ENCODE data around the gene ASIC3. TPM values are rescaled to one million over a fixed set of nuclear protein-coding genes. Genes with fewer than 3 reads are reported as not detected.

The ASIC3 gene
- total RNA-seq, 2 donors from 2014 or later, result 1.1 to 1.2 TPM

- no peak for DNase-seq (ENCODE audit: low spot score)
- Histone ChIP-seq H3K9me3 (no peaks in the 10 kb centered on the region), H3K36me3 (peaks cover 99% of the 10 kb centered on the region), H3K27ac (no peak overlapping the region), H3K27me3 (no peaks in the 10 kb centered on the region), H3K4me3 (no peak overlapping the region), H3K4me1 (no peaks in the 10 kb centered on the region)
- no peak for TF ChIP-seq CTCF (IDR thresholded peaks at IDR 0.05)
Measured at GRCh38 chr7:151070574-151070960, 22.2 kb downstream of the ASIC3 start.

DNA sequence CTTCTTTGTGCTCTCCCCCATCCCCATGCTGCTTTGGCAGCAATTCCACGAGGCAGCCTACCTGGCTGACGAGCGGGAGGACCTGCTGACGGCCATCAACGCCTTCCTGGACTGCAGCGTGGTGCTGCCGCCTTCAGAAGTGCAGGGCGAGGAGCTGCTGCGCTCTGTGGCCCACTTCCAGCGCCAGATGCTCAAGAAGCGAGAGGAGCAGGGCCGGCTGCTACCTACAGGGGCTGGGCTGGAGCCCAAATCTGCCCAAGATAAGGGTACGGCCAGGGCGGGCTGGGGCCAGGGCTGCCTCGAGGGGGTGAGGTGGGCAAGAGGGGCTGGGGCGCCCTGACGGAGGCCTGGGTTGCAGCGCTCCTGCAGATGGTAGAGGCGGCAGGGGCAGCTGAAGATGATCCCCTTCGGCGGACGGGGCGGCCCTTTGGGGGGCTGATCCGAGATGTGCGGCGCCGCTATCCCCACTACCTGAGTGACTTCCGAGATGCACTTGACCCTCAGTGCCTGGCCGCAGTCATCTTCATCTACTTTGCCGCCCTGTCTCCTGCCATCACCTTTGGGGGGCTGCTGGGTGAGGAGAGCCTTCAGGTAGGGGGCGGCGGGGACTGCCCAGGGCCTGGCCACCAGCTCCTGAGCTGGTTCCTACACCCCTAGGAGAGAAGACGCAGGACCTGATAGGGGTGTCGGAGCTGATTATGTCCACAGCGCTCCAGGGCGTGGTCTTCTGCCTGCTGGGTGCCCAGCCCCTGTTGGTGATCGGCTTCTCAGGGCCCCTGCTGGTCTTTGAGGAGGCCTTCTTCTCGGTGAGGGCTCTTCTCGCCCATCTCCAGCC is 22.9 kb downstream of the ASIC3 start:
- peaks cover 99% of the 10 kb centered on the region for H3K36me3 ChIP-seq
- DNase-seq (ENCODE audit: low spot score), result no peak

GRCh38 chr7:151073990-151074389 is 25.7 kb downstream of the ASIC3 start:
- Histone ChIP-seq H3K4me3 (no peak overlapping the region), H3K27ac (no peak overlapping the region), H3K27me3 (no peaks in the 10 kb centered on the region), H3K36me3 (peaks cover 77% of the 10 kb centered on the region), H3K4me1 (peaks cover 0 to 28% of the 10 kb centered on the region in 2 donors), H3K9me3 (no peaks in the 10 kb centered on the region)
- no peak for DNase-seq (ENCODE audit: low spot score)
- no peak for TF ChIP-seq CTCF (IDR thresholded peaks at IDR 0.05)

More for the DNA sequence above, 22.9 kb downstream of the ASIC3 start:
- Histone ChIP-seq H3K27me3 (no peaks in the 10 kb centered on the region), H3K4me3 (no peak overlapping the region), H3K4me1 (peaks cover 0 to under 1% of the 10 kb centered on the region in 2 donors), H3K9me3 (no peaks in the 10 kb centered on the region), H3K27ac (no peak overlapping the region)
- TF ChIP-seq CTCF (IDR thresholded peaks at IDR 0.05), result no peak

DNA sequence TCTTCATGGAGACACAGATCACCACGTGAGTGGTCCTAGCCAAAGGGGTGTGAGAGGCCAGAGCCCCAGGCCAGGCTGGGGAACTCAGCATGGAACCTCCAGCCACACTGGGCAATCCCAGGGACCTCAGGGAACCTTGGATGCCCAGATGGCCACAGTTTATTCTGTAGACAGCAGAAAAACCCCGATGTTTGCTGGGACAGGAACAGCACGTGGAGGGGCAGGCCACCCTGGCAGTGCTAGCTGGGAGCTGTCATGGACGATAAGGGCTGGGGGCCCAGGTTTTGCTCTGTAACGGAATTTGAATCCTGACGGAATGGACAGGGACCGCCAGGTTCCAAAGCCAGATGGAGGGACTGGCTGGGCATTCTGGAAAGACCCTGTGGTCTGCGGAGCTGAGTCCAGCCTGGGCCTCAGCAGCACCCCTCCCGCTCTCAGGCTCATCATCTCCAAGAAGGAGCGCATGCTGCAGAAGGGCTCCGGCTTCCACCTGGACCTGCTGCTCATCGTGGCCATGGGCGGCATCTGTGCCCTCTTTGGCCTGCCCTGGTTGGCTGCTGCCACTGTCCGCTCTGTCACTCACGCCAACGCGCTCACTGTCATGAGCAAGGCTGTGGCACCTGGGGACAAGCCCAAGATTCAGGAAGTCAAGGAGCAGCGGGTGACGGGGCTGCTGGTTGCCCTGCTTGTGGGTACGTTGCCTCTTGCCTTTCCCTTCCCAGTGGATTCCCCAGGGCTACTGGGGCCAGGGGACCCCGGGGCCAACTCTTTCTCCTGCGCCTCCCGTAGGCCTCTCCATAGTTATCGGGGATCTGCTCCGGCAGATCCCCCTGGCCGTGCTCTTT is 26.7 kb downstream of the ASIC3 start:
- H3K27me3 ChIP-seq, result no peaks in the 10 kb centered on the region
- no peak for TF ChIP-seq CTCF (IDR thresholded peaks at IDR 0.05)
- H3K36me3 ChIP-seq, result peaks cover 66% of the 10 kb centered on the region
- no peak overlapping the region for H3K4me3 ChIP-seq
- H3K27ac ChIP-seq, result no peak overlapping the region
- H3K9me3 ChIP-seq, result no peaks in the 10 kb centered on the region
- DNase-seq (ENCODE audit: low spot score), result no peak
- peaks cover 0 to 38% of the 10 kb centered on the region in 2 donors for H3K4me1 ChIP-seq

- no peak for TF ChIP-seq CTCF (IDR thresholded peaks at IDR 0.05)
- Histone ChIP-seq H3K36me3 (peaks cover 60% of the 10 kb centered on the region), H3K9me3 (no peaks in the 10 kb centered on the region), H3K4me3 (no peak overlapping the region), H3K27me3 (no peaks in the 10 kb centered on the region), H3K27ac (no peak overlapping the region), H3K4me1 (peaks cover 0 to 38% of the 10 kb centered on the region in 2 donors)
- no peak for DNase-seq (ENCODE audit: low spot score)
Measured at GRCh38 chr7:151075662-151075971, 27.3 kb downstream of the ASIC3 start.

Measured in right atrium auricular region (tissue), 2 donors.